ENCODE data around the gene COMMD4.
"Not testable (repeated sequence)": the region's sequence is repeated elsewhere in the genome, so short reads cannot be mapped to it uniquely, and the experiment has no call there.

The COMMD4 gene

GRCh38 chr15:75333654-75334419 is 2.0 kb upstream of the COMMD4 start:
- not testable (repeated sequence) for DNase-seq

GRCh38 chr15:75335313-75335704 is 554 bp upstream of the COMMD4 start:
- no peak for DNase-seq

- DNase-seq, result no peak
Measured at GRCh38 chr15:75338661-75339240, 2.9 kb downstream of the COMMD4 start.

- DNase-seq, result no peak
Measured at GRCh38 chr15:75339531-75340240, 3.8 kb downstream of the COMMD4 start.

- DNase-seq, result no peak
Measured at GRCh38 chr15:75342221-75342620, 6.4 kb downstream of the COMMD4 start.

- not testable (repeated sequence) for DNase-seq
Measured at GRCh38 chr15:75343953-75344352, 8.1 kb downstream of the COMMD4 start.

- DNase-seq, result no peak
Measured at GRCh38 chr15:75346796-75347221, 10.9 kb downstream of the COMMD4 start, which contains the start of gene NEIL1. Gene NEIL1, plus strand, starts transcription at chr15:75347039. Its CDS starts 1,867 bp downstream, at chr15:75348906.

GRCh38 chr15:75347222-75348033 is 11.6 kb downstream of the COMMD4 start:
- DNase-seq, result peak; percentile 57

- no peak for DNase-seq
Measured at GRCh38 chr15:75348034-75348561, 12.2 kb downstream of the COMMD4 start.

- no peak for DNase-seq
Measured at GRCh38 chr15:75348562-75349350, 12.9 kb downstream of the COMMD4 start.

- DNase-seq, result not testable (repeated sequence)
Measured at GRCh38 chr15:75349351-75349669, 13.4 kb downstream of the COMMD4 start.

GRCh38 chr15:75349851-75350588 is 14.2 kb downstream of the COMMD4 start:
- peak; percentile 86 for DNase-seq

- DNase-seq, result no peak
Measured at GRCh38 chr15:75350601-75351361, 14.9 kb downstream of the COMMD4 start.

GRCh38 chr15:75352186-75353080 is 16.6 kb downstream of the COMMD4 start:
- DNase-seq, result no peak

- no peak for DNase-seq
Measured at GRCh38 chr15:75353604-75354003, 17.7 kb downstream of the COMMD4 start.

GRCh38 chr15:75354454-75354853 is 18.6 kb downstream of the COMMD4 start:
- no peak for DNase-seq

GRCh38 chr15:75355369-75355768 is 19.5 kb downstream of the COMMD4 start:
- DNase-seq, result no peak

- DNase-seq, result no peak
Measured at GRCh38 chr15:75356006-75356405, 20.1 kb downstream of the COMMD4 start.

GRCh38 chr15:75356517-75356916 is 20.7 kb downstream of the COMMD4 start:
- DNase-seq, result no peak
